Measurements from ENCODE around the gene C1orf35.
"Not testable (repeated sequence)": the region's sequence is repeated elsewhere in the genome, so short reads cannot be mapped to it uniquely, and the experiment has no call there.

The C1orf35 gene

GRCh38 chr1:228142155-228142691 lies 39.1 kb upstream of the C1orf35 start:
- no peak for DNase-seq

DNA sequence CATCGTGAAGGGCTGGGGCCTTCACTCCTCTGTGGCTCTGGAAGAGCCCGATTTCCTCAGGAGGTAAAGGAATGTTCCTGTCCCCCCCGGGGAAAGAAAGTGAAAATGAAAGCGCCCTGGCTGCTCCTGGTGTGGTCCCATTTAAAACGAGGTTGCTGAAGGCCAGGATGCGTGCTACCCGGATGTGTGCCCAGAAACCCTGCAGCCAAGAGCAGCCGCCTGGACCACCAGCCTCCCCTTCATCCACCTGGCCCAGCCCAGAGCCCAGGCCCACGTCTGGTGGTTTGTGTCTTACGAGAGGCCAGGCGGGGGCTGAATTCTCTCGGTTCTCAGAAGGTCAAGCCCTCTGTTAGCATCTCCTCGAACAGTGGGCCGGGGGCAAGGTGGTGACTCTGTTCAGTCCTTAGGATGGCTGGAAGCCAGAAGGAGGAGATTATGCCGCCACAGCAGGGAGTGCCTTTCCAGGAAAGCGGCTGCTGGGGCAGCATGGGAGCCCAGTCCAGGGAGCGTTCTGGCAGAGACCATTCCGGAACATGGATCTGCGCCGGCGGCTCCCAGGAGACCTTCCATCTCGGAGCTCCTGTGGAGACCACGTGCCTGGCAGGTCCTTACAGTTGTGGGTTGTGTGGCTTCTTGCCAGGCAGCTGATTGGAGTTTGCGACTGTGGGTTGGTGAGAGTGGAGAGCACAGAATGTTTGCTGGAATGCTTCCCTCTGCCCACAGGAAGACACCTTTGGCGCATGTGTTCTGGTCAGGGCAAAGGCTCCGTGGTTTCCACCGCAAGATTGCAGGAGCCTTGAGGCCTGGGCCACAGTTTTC lies 38.3 kb upstream of the C1orf35 start:
- peak; percentile 65 for DNase-seq

- no peak for DNase-seq
These were observed 37.6 kb upstream of the C1orf35 start for GRCh38 chr1:228140724-228141225.

DNA sequence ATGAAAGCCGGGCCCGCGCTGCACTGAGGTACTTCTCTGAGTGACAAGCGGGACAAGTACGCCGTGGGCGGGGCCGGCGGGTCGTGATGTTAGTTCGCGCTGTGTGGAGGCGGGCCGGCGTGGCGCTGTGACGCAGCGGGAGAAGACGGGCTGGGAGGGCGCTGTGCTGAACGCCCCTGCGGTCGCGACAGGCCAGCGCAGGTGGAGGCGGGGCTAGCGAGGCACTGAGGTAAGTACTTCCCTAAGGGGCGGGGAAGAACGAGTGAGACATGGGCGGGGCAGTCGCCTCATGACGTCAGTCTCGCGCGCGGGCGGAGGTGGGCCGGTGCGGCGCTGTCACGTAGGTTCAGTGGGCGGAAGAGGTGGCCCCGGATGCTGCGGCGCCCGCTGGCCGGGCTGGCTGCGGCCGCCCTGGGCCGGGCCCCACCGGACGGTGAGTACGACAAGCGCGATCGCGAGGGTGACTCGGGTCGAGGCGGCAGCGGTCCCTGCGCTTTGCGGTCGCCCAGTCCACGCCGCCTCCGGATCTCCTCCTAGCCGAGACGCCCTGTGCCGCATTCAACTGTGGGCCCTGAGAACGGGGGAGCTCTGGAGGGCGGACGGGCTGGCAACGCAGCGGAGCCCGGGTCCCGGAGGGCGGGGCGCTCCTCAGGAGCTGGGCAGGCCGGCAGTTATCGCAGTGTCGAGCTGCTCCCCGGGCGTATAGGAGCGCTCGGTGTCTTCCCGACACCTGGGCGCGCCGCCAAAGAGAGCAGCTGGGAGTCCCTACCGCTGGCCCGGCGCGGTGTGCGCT lies 37.0 kb upstream of the C1orf35 start, which contains the start of gene GUK1:
Gene GUK1 (plus strand): TSS at position 349 of the 793 bp plus-strand sequence. CDS start 24 bp downstream, at position 373.
- DNase-seq: peak; percentile 98

GRCh38 chr1:228139406-228139930 lies 36.3 kb upstream of the C1orf35 start:
- DNase-seq: no peak

GRCh38 chr1:228136901-228137300 lies 33.8 kb upstream of the C1orf35 start:
- no peak for DNase-seq

DNA sequence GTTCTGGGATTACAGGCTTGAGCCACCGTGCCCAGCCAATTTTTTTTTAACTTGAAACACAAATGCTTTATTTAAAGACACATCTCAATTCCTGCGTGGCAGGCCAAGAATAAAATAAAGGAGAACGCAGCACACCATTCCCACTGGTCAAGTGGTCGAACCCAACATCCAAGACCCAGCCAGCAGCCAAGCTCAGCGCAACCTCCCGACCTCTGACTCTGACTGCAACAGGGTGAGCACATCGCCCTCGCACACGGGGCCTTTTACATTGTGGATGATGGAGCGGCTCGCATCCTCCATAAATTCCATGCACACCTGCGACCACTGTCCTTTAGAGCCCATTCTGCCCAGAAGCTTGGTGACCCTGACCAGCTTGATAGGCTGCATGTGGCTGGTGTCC lies 31.5 kb upstream of the C1orf35 start:
- no peak for DNase-seq

- DNase-seq: no peak
These were observed 28.6 kb upstream of the C1orf35 start for GRCh38 chr1:228131766-228132165.

DNA sequence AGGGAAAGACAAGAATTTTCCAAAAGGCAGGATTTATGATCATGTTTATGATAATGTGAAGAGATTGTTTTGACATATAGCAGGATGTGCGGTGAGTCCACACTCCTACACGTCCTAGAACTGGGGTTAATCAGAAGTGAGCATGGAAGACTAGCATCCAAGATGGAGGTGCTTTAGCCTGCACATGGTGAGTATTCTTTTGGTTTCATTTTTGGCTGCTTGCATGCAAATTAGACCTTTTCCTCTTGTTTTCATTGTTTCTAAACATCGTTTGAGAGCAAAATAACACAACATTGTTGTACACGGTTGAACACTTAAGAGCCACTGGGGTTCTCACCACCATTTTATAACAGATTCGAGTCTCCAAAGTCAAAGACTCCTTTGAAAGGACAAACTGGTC lies 22.1 kb upstream of the C1orf35 start:
- no peak for DNase-seq

DNA sequence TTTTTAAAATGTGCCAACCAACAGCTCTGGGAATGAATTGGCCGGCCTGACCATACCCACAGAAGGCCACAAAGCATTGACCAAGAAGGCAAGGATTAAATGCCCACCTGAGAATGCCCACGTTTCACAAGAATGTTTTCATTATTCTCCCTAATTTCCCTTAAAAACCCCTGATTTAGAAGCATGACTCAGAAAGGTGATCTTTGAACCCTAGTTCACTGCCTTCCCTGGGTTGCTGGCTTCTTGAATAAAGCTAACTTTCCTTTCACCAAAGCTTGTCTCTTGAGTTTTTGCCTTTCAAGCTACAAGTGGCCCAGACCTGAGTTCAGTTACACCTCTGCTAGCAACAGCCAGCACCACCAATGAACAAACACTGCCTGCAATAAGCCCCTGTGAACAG lies 20.4 kb upstream of the C1orf35 start:
- DNase-seq: no peak

- no peak for DNase-seq
These were observed 19.9 kb upstream of the C1orf35 start for GRCh38 chr1:228122921-228123441.

DNA sequence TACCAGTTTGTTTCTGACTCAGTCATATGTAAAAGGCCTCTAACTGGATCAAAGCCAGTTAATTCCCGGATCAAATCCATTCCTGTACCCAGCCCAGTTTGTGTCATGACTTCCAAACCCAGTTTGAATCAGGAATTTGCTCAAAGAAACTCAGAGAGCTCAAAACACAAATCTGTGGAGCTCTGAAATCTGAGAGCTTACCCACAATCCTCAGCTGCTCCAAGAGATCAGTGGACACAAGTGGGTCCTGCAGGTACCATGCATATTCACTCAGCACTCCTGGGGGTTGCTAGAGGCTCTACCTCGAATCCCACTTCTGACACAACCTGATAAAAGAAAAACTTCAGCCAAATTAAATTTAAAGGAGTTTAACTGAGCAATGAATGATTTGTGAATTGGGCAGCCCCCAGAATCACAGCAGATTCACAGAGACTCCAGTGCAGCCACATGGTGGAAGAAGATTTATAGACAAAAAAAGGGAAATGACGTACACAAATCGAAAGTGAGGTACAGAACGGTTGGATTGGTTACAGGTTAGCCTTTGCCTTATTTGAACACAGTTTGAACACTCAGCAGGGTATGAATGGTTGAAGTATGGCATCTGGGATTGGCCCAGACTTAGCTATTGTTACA lies 17.8 kb upstream of the C1orf35 start:
- DNase-seq: no peak

DNA sequence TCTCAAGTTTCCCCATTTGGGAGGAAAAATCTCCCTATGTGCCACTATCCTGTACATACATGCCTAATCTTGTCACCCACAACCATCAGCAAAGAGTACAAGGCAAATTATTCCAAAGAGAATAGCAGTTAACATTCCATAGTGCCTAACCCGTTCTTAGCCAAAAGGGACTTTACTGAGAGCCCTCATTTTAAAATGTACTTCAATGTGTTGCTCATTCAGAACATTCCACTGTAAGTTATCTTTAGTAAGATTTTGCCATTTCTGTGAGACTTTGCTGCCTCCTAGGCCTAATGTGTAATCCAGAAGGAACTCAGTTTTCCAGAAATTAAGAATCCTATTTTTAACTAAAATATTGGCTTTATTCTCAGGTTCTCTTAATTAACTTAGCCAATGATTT lies 17.2 kb upstream of the C1orf35 start:
- DNase-seq: no peak

DNA sequence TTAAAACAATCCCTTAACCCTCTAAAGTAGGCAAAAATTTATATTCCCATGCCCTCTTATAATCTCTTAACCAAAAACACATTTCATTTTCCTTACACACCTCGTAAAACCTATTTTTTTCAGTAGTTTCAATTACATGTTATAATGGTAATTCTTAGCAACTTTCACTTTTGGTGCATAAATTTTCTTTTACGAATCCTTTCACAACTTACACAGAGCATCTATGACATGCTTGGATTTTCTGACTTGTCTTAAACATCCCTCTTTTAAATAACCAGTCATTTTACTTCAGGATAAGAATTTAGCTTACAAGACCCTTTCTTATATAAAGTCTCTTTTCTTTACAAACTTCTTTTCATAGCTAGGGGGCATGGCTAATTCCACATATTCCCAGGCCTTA lies 14.9 kb upstream of the C1orf35 start:
- DNase-seq: no peak

- DNase-seq: no peak
These were observed 14.2 kb upstream of the C1orf35 start for GRCh38 chr1:228117335-228117734.

DNA sequence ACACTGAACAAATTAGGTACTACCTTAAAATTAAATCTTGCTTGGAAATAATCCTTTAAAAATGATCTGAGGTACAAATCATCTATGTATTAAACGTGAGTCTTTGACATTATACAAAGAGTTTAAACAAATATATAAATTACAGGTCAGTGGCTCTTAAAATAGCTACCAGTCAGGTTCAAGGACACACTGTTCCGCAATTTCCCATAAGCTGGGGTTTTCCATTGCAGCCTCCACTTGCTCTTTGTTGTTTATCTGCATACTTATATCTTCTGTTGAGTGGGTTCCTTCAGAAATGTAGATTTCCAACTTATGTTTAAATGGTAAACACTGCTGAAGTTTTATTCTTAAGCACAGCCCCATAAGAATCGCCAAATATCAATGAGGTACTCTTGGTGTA lies 11.7 kb upstream of the C1orf35 start:
- DNase-seq: no peak

DNA sequence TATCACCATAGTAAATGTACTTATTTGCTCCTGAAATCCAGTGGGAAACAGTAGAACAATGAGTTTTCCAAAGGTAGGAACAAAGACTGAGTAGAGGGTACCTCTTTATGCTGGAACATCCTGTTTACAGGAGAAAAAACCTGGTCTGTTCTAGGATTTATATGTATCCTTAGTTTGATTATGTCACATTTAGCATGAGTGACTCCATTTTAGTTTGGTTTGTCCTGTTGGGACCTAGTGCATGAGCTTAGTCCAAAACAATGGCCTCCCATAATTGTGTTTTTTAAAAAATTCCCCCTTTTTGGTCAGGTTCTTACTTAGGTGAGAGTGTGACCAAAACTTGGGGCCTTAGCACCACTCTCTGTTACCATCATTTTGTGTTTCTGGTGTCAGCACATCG lies 9.5 kb upstream of the C1orf35 start:
- no peak for DNase-seq

DNA sequence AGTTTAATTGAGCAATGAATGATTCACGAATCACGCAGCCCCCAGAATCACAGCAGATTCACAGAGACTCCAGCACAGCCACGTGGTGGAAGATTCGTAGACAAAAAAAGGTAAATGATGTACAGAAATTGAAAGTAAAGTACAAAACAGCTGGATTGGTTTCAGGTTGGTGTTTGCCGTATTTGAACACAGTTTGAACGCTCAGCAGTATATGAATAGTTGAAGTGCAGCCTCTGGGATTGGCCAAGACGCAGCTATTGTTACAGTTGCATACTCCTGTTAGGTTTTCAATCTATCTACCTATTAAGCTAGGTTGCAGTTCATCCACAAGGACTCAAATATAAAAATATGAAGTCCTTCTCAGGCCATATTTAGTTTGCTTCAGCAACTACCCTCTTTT lies 9.0 kb upstream of the C1orf35 start:
- no peak for DNase-seq

DNA sequence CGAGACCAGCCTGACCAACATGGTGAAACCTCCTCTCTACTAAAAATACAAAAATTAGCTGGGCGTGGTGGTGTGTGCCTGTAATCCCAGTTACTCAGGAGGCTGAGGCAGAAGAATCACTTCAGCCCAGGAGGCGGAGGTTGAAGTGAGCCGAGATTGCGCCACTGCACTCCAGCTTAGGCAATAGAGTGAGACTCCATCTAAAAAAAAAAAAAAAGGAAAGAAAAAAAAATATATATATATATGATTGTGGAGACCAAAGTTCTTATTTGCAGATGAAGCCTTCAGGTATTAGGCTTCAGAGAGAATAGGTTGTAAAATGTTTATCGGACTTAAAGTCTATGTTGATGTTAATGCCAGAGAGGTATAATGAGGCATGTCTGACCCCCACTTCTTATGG lies 8.2 kb upstream of the C1orf35 start:
- DNase-seq: not testable (repeated sequence)

- DNase-seq: no peak
These were observed 7.4 kb upstream of the C1orf35 start for GRCh38 chr1:228110556-228110955.

DNA sequence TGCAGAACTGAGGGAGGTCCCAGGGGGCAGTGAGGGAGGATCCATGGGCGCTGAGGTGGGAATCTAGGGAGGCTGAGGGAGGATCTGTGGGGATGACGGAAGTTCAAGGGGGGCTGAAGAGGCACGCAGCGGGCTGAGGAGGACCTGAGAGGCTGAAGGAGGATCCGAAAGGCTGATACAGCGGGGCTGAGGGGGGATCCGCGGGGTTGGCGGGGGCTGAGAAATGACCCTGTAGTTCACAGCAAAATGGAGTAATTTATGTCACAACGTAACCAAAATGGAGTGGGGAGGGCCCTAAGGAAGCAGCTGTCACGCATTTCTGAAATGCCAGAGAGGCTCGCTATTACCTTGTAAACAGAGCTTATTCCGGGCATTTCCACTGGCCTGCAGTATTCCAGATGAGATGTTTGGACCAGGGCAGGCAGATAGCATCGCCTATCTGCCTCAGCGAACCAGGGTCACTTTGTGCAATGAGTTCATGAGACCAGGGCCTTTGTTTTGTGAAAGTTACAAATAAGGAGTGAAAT lies 6.9 kb upstream of the C1orf35 start:
- no peak for DNase-seq
